ENCODE results near the gene DOCK3.
"Not testable (repeated sequence)": the region's sequence is repeated elsewhere in the genome, so short reads cannot be mapped to it uniquely, and the experiment has no call there.

GRCh38 chr3:50978586-50978985, 303.9 kb downstream of the DOCK3 start:
- not testable (repeated sequence) for TF ChIP-seq CTCF (IDR thresholded peaks at IDR 0.05); CHD2 (IDR thresholded peaks at IDR 0.05; ENCODE audit: low read length, partially characterized antibody); CEBPB (IDR thresholded peaks at IDR 0.05); BHLHE40 (IDR thresholded peaks at IDR 0.05; ENCODE audit: low read depth, low read length); HEYL (CRISPR knock-in tag; IDR thresholded peaks at IDR 0.05); POLR2A (IDR thresholded peaks at IDR 0.05; ENCODE audit: low read length); PHF8 (IDR thresholded peaks at IDR 0.05; ENCODE audit: borderline replicate concordance, low read depth); CBX2 (IDR thresholded peaks at IDR 0.05; ENCODE audit: borderline replicate concordance, low read depth); MYC (IDR thresholded peaks at IDR 0.05; ENCODE audit: borderline replicate concordance, low read length)

Measured in A549 (cell line).